Panc1 (cell line): ENCODE measurements around the gene DCUN1D2.

Source experiments
- POLR2AphosphoS5 ChIP-seq: IDR thresholded peaks from 2 replicates; pipeline ENCODE4 v1.6.1; 2012; ENCODE audit warnings: mild to moderate bottlenecking, low read depth, low read length, moderate library complexity
- SIN3A ChIP-seq: IDR thresholded peaks from 2 replicates; pipeline ENCODE4 v1.6.1; 2012; ENCODE audit warnings: low read depth, mild to moderate bottlenecking, low read length, moderate library complexity, borderline replicate concordance; ENCODE audit not compliant: insufficient read depth
- TCF7L2 ChIP-seq: IDR thresholded peaks from 2 replicates; pipeline ENCODE4 v1.6.1; 2011; ENCODE audit warnings: mild to moderate bottlenecking, low read depth, low read length, inconsistent platforms
- TF ChIP-seq, protein P1 (sequence below): fragments of 450-650 bp; IDR thresholded peaks from 2 replicates; pipeline ENCODE4 v1.5.1; 2017; ENCODE audit warnings: mild to moderate bottlenecking
- TF ChIP-seq, protein P2 (sequence below), 2 experiments: IDR thresholded peaks; 2 replicates each; pipeline ENCODE4 v1.6.1; 2011 to 2012; ENCODE audit warnings: low read depth in 2 of 2, control low read depth in 1 of 2, low read length in 1 of 2, mild to moderate bottlenecking in 1 of 2, moderate library complexity in 1 of 2; ENCODE audit not compliant: insufficient read depth in 1 of 2

DNA sequence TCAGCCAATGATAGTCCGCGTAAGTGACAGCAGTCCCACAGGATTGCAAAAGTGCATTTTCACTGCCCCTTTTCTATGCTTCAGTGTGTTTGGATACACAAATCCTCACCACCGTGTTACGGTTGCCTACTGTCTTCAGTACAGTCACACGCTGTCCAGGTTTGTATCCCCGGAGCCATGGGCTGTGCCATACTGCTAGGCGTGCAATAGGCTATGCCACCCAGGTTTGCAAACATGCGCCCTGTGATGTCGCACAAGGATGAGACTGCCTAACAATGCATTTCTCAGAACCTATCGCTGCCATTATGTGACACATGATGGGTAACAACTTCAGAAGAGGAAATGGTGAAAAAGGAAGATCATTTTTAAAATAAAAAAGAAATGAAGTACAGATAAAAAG is 20.4 kb downstream of the DCUN1D2 start:
- TF ChIP-seq, protein P1, sequence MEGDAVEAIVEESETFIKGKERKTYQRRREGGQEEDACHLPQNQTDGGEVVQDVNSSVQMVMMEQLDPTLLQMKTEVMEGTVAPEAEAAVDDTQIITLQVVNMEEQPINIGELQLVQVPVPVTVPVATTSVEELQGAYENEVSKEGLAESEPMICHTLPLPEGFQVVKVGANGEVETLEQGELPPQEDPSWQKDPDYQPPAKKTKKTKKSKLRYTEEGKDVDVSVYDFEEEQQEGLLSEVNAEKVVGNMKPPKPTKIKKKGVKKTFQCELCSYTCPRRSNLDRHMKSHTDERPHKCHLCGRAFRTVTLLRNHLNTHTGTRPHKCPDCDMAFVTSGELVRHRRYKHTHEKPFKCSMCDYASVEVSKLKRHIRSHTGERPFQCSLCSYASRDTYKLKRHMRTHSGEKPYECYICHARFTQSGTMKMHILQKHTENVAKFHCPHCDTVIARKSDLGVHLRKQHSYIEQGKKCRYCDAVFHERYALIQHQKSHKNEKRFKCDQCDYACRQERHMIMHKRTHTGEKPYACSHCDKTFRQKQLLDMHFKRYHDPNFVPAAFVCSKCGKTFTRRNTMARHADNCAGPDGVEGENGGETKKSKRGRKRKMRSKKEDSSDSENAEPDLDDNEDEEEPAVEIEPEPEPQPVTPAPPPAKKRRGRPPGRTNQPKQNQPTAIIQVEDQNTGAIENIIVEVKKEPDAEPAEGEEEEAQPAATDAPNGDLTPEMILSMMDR = no peak
- TF ChIP-seq, protein P2, sequence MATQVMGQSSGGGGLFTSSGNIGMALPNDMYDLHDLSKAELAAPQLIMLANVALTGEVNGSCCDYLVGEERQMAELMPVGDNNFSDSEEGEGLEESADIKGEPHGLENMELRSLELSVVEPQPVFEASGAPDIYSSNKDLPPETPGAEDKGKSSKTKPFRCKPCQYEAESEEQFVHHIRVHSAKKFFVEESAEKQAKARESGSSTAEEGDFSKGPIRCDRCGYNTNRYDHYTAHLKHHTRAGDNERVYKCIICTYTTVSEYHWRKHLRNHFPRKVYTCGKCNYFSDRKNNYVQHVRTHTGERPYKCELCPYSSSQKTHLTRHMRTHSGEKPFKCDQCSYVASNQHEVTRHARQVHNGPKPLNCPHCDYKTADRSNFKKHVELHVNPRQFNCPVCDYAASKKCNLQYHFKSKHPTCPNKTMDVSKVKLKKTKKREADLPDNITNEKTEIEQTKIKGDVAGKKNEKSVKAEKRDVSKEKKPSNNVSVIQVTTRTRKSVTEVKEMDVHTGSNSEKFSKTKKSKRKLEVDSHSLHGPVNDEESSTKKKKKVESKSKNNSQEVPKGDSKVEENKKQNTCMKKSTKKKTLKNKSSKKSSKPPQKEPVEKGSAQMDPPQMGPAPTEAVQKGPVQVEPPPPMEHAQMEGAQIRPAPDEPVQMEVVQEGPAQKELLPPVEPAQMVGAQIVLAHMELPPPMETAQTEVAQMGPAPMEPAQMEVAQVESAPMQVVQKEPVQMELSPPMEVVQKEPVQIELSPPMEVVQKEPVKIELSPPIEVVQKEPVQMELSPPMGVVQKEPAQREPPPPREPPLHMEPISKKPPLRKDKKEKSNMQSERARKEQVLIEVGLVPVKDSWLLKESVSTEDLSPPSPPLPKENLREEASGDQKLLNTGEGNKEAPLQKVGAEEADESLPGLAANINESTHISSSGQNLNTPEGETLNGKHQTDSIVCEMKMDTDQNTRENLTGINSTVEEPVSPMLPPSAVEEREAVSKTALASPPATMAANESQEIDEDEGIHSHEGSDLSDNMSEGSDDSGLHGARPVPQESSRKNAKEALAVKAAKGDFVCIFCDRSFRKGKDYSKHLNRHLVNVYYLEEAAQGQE (IDR thresholded peaks at IDR 0.05; ENCODE audit: insufficient read depth in 1 of 2, low read depth in 2 of 2, low read length in 1 of 2) = no peak
- TF ChIP-seq POLR2AphosphoS5 (no peak), SIN3A (no peak), TCF7L2 (no peak)
